ENCODE measurements around the gene USP11. TPM values are rescaled to one million over a fixed set of nuclear protein-coding genes. Genes with fewer than 3 reads are reported as not detected.
A peak's percentile ranks its signal among the peaks of the same experiment; 100 is the strongest.

Gene USP11
- total and polyA plus RNA-seq, 2 donors (not counting 1 experiment from before 2014, with no cell fraction given), result 63.4 to 136 TPM

DNA sequence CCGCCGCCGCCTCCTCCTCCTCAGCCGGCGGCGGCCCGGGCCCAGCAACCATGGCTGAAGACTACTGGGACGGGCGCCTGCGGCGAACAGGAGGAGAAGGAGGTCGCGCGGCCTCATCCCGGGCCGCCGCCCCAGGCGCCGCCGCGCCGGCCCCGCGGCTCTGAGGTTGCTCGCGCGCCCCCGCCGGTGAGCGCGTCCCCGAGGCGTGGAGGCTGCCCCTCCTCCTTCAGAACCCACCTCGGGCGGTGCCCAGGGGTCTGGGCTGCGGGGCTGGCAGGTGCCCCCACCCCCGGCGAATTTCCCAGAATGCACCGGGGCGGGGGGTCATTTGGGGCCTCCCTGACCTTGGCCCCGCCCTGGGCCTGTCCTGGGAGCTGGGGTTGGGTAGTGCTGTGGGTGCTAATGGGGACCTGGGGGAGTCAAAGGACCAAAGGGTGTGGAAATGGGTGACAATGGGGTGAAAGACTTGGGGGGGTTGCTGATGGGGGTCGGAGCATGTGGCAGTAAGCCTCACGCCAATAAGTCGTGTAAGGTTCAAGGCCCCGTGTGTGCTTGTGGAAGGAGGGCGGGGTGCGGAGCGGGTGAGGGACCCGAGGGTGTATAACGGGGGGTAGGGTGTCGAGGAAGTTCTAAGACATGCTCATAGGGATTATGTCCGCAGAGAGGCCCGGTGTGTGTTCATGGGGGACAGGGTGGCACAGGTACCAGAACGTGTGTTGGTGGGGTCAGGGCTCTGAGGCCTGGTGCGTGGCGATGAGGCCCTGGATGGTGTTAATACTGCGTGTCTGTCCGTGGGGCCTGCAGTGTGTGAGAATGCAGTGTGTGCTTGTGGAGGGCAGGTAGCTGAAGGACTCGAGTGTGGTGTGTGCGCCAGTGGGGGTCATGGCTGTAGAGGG, 13.6 kb upstream of the USP11 start:
- ATAC-seq (ENCODE audit: low read depth), result no peak

More for the DNA sequence above, 13.6 kb upstream of the USP11 start:
- 2% methylated on average over 42 of the region's 60 CpGs for WGBS (ENCODE audit: insufficient coverage)
- peak overlapping the region; percentile 12 to 81 (median 71) for H3K4me3 ChIP-seq (ENCODE audit: control extremely low read depth in 1 of 5, extremely low read depth in 1 of 5, insufficient read depth in 1 of 5, low read depth in 2 of 5, low read length in 4 of 5)
- no peak for TF ChIP-seq EZH2 (IDR thresholded peaks at IDR 0.05; ENCODE audit: borderline replicate concordance, insufficient read depth, low read depth, low read length, poor library complexity, severe bottlenecking)
- TF ChIP-seq, protein P1, sequence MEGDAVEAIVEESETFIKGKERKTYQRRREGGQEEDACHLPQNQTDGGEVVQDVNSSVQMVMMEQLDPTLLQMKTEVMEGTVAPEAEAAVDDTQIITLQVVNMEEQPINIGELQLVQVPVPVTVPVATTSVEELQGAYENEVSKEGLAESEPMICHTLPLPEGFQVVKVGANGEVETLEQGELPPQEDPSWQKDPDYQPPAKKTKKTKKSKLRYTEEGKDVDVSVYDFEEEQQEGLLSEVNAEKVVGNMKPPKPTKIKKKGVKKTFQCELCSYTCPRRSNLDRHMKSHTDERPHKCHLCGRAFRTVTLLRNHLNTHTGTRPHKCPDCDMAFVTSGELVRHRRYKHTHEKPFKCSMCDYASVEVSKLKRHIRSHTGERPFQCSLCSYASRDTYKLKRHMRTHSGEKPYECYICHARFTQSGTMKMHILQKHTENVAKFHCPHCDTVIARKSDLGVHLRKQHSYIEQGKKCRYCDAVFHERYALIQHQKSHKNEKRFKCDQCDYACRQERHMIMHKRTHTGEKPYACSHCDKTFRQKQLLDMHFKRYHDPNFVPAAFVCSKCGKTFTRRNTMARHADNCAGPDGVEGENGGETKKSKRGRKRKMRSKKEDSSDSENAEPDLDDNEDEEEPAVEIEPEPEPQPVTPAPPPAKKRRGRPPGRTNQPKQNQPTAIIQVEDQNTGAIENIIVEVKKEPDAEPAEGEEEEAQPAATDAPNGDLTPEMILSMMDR (IDR thresholded peaks at IDR 0.05), result no peak
- Mint-ChIP-seq H3K27ac (peak overlapping the region; percentile 100), H3K27me3 (no peaks in the 10 kb centered on the region), H3K9me3 (ENCODE audit: insufficient read depth) (no peaks in the 10 kb centered on the region), H3K4me1 (peaks cover 39% of the 10 kb centered on the region), H3K4me3 (peak overlapping the region; percentile 96)
- peak; percentile 24 for DNase-seq
- peak overlapping the region; percentile 96 for H3K4me2 ChIP-seq (replicated peaks; ENCODE audit: low read depth, low read length, poor library complexity, severe bottlenecking)
- peaks cover 29% of the 10 kb centered on the region for H3K79me2 ChIP-seq (ENCODE audit: control insufficient read depth, insufficient read depth, low read length)
- CTCF ChIA-PET, result no interaction called here
- H3K27ac ChIP-seq (ENCODE audit: low read length in 2 of 2), result peak overlapping the region; percentile 94 to 99
- H3K27me3 ChIP-seq (replicated peaks in 1 of 4; ENCODE audit: control extremely low read depth in 1 of 4, control insufficient read depth in 3 of 4, insufficient read depth in 4 of 4, low read length in 3 of 4), result no peaks in the 10 kb centered on the region
- peak overlapping the region; percentile 71 for H3K9ac ChIP-seq (ENCODE audit: low read length)
- peaks cover 26 to 27% of the 10 kb centered on the region in 2 donors for H3K4me1 ChIP-seq (ENCODE audit: control insufficient read depth in 2 of 2, insufficient read depth in 2 of 2, low read length in 2 of 2)
- peak overlapping the region; percentile 59 for H2AFZ ChIP-seq (ENCODE audit: insufficient read depth, low read depth, low read length, poor library complexity, severe bottlenecking)
- H3K36me3 ChIP-seq (replicated peaks in 1 of 2; ENCODE audit: control extremely low read depth in 1 of 2, control insufficient read depth in 1 of 2, extremely low read depth in 1 of 2, insufficient read depth in 2 of 2, low read length in 1 of 2), result peaks cover 0 to 24% of the 10 kb centered on the region in 2 experiments
- peaks cover 36% of the 10 kb centered on the region for H4K20me1 ChIP-seq (ENCODE audit: control insufficient read depth, insufficient read depth, low read length, poor library complexity, severe bottlenecking)
- POLR2A ChIA-PET, result interaction anchor here (0.6 to 1.0 kb wide), 3 partner anchors 74 to 1739 kb away, joined by 3 to 4 read pairs (median 3); partner anchors contain the start of gene RBM10
- no peaks in the 10 kb centered on the region for H3K9me3 ChIP-seq (ENCODE audit: control extremely low read depth in 1 of 3, control insufficient read depth in 2 of 3, insufficient read depth in 1 of 3, low read length in 2 of 3)
- intact Hi-C loops (cut with micrococcal nuclease), result loop anchor here (1.0 to 10.0 kb wide), 5 partner anchors 14 to 1696 kb away; partner anchors contain the start of genes PIM2, SLC35A2, SLC9A7 and USP11

Data from B cell (primary cell).